ENCODE data around the gene PPIA. TPM values are rescaled to one million over a fixed set of nuclear protein-coding genes. Genes with fewer than 3 reads are reported as not detected.
A peak's percentile ranks its signal among the peaks of the same experiment; 100 is the strongest.

PPIA gene
- total RNA-seq = 2,244 and 2,316 TPM in 2 replicates
- long read RNA-seq, transcript PPIA-201 (6 exons, 818 nt) = minor isoform, 8 of 1,979 reads
- long read RNA-seq, transcript PPIA-208 (6 exons, 907 nt) = minor isoform, 7 of 1,979 reads
- long read RNA-seq, transcript PPIA-204 (5 exons, 2,238 nt) = major isoform, 1,912 of 1,979 reads
- long read RNA-seq, partial matches to known transcripts = 8 of 1,979 reads
- long read RNA-seq, other reads (novel, unspliced or antisense) = 44 of 1,979 reads

DNA sequence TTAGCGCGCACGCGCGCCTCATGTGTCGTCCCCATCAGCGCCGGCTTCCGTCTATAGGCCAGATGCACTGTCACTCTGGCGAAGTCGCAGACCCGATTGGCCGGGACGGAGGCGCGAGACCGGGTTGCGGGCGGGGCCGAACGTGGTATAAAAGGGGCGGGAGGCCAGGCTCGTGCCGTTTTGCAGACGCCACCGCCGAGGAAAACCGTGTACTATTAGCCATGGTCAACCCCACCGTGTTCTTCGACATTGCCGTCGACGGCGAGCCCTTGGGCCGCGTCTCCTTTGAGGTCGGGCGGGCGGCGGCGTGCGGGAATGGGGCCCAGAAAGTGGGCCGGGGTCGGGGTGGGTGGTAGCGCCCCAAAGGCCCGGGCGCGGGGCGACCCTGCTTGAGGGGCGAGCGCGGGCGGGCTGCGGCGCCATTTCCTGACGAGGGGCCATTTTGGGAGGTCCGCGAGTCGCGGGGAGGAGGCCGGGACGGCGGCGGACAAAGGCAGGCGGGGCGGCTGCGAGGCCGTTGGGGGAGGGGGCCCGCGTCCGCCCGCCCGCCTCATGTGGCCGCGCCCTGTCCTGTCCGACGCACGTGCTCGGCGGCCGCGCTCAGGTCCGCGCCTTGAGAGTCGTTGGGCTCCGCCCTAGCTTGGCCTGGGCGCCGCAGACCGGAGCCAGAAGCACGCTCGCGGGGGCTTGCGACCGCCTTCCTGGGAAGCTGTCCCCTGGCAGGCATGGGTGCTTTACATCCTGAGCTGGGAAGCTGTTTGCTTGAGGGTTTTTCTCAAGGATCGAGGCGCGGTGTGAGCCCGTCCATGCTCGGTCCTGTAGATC is at the start of gene PPIA:
TSS of gene PPIA (plus strand) at position 178 of the 825 bp plus-strand sequence. CDS start at position 222, 44 bp downstream.
- H3K4me1 Mint-ChIP-seq = peaks cover 40% of the 10 kb centered on the region
- DNase-seq (ENCODE audit: low read depth, low spot score) = peak; percentile 98
- peak within 1 kb of the TSS; percentile 99 for H3K4me3 Mint-ChIP-seq
- TF ChIP-seq, protein P1, sequence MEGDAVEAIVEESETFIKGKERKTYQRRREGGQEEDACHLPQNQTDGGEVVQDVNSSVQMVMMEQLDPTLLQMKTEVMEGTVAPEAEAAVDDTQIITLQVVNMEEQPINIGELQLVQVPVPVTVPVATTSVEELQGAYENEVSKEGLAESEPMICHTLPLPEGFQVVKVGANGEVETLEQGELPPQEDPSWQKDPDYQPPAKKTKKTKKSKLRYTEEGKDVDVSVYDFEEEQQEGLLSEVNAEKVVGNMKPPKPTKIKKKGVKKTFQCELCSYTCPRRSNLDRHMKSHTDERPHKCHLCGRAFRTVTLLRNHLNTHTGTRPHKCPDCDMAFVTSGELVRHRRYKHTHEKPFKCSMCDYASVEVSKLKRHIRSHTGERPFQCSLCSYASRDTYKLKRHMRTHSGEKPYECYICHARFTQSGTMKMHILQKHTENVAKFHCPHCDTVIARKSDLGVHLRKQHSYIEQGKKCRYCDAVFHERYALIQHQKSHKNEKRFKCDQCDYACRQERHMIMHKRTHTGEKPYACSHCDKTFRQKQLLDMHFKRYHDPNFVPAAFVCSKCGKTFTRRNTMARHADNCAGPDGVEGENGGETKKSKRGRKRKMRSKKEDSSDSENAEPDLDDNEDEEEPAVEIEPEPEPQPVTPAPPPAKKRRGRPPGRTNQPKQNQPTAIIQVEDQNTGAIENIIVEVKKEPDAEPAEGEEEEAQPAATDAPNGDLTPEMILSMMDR (conservative IDR thresholded peaks at IDR 0.05) = no peak
- H3K27ac Mint-ChIP-seq (ENCODE audit: unreplicated experiment) = peak within 1 kb of the TSS; percentile 98
- peaks cover 30% of the 10 kb centered on the region for H3K36me3 Mint-ChIP-seq (ENCODE audit: low read depth)
- no peaks in the 10 kb centered on the region for H3K9me3 Mint-ChIP-seq
- peaks cover 9% of the 10 kb centered on the region for H3K27me3 Mint-ChIP-seq (ENCODE audit: low read depth)

DNA sequence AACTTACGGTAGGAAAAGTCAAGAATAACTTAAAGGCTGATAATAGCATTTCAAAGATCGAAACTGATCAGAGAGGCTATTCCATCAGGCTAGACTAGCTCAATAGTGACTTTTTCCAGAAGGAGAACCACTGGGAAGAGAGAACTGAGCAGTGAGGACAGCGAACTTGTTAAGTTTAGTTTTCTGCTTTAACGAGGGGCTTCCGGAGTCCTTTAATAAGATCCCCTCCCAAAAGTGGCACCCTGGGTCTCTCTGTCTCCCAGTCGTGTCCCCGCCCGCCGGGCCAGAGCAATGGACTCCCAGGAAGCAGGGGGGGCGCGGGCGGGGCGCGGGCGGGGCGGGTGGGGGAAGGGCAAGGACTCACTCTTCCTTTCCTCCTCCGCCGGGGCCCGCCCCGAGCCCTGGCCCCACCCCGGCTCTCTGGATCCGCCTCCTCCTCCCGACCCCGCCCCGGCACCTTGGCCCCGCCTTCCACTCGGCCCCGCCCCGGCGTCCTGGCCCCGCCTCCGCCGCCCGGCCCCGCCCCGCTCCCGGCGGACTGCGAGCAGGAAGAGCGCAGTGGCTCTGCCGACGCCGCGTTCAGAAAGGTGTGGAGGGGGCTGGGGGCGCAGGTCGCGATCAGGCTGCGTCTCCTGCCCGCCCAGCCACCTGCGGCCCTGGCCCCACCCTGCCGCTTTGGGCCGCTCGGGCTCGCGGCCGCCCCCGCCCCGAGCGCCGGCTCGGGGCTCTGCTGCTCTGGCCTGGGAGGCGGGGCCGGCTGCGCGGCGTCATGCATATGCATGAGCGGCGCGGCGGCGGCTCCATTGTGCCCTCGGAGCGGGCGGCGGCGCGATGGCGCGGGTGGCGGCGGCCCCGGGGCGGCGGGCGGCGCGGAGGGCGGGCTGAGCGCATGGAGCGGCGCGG is 48.2 kb upstream of the PPIA start, which contains the start of gene ZMIZ2:
TSS of gene ZMIZ2 (plus strand) at position 803 of the 903 bp plus-strand sequence. CDS start 7,403 bp downstream, outside the sequence.
- H3K4me1 Mint-ChIP-seq = peaks cover 45% of the 10 kb centered on the region
- no peaks in the 10 kb centered on the region for H3K9me3 Mint-ChIP-seq
- H3K4me3 Mint-ChIP-seq = peak within 1 kb of the TSS; percentile 87
- DNase-seq (ENCODE audit: low read depth, low spot score) = peak; percentile 94
- TF ChIP-seq, protein P1 (conservative IDR thresholded peaks at IDR 0.05) = no peak
- peaks cover 5% of the 10 kb centered on the region for H3K36me3 Mint-ChIP-seq (ENCODE audit: low read depth)
- H3K27me3 Mint-ChIP-seq (ENCODE audit: low read depth) = no peaks in the 10 kb centered on the region
- peak within 1 kb of the TSS; percentile 78 for H3K27ac Mint-ChIP-seq (ENCODE audit: unreplicated experiment)

DNA sequence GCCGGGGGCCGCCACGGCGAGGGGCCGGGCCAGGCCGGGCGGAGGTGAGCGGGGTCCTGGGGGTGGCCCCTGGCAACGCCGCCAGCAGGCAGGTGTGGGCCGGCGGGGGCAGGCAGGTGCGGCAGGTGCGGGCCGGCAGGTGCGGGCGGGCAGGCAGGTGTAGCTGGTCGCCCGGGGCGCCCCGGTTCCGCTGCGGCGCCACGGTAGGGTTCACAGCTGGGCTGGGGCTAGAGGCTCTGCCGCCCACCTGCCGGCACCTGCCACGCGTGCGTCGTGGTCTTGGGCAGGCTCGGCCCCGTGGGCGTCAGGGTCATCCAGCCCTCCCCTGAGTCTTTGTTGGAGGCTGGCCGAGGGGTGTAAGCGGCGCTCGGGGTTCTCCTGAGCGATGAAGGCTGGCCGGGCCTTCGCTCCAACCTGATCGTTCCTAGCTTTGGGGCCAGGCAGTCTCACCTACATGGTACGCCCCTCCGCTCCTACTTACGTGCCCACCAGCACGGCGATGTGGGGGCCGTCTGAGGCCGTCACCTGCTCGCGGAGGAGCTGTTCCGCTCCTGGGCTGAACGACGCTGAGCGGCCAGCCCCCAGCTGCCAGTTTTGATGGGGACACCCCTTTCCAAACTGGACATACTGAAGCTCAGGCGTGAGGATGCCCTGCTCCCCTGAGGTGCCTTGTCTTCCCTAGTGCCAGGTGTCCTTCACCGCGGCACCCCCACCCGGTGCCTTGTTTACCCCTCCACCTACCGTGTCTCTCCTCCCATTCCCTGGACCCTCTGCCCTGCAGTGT is 47.3 kb upstream of the PPIA start:
- H3K27me3 Mint-ChIP-seq (ENCODE audit: low read depth) = no peaks in the 10 kb centered on the region
- no peaks in the 10 kb centered on the region for H3K9me3 Mint-ChIP-seq
- TF ChIP-seq, protein P1 (conservative IDR thresholded peaks at IDR 0.05) = no peak
- H3K4me3 Mint-ChIP-seq = peak overlapping the region; percentile 87
- peaks cover 37% of the 10 kb centered on the region for H3K4me1 Mint-ChIP-seq
- DNase-seq (ENCODE audit: low read depth, low spot score) = no peak
- peaks cover 5% of the 10 kb centered on the region for H3K36me3 Mint-ChIP-seq (ENCODE audit: low read depth)
- no peak overlapping the region for H3K27ac Mint-ChIP-seq (ENCODE audit: unreplicated experiment)

DNA sequence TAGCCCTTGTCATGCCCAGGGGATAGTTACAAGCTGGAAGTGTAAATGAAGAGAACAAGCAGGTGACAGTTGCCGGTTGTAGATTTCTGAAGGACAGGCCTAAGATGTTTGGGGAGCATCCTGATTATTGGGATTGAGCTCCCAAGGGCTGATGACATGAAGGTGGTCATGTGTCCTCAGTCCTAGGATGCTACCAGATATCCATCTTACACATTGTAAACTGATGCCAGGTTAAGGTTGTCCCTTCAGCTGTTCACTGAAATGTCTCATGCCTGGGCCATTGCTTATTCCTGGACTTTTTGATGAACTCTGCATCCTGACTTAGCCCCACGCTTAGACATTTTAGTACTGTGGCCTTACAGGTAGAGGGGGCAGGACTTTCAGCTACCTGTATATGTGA is 46.5 kb upstream of the PPIA start:
- H3K27ac Mint-ChIP-seq (ENCODE audit: unreplicated experiment) = no peak overlapping the region
- no peaks in the 10 kb centered on the region for H3K9me3 Mint-ChIP-seq

More for the DNA sequence above, 46.5 kb upstream of the PPIA start:
- peaks cover 32% of the 10 kb centered on the region for H3K4me1 Mint-ChIP-seq
- DNase-seq (ENCODE audit: low read depth, low spot score) = no peak
- H3K27me3 Mint-ChIP-seq (ENCODE audit: low read depth) = no peaks in the 10 kb centered on the region
- TF ChIP-seq, protein P1 (conservative IDR thresholded peaks at IDR 0.05) = no peak
- peaks cover 5% of the 10 kb centered on the region for H3K36me3 Mint-ChIP-seq (ENCODE audit: low read depth)
- peak overlapping the region; percentile 87 for H3K4me3 Mint-ChIP-seq
